SU-DHL-6 (cell line): ENCODE results near the gene CREBBP.

Experiments used
- EZH2phosphoT487 ChIP-seq: fragments of 200-600 bp; sonication (generic), shearing (Covaris generic); conservative IDR thresholded peaks from 2 replicates; pipeline ENCODE4 v1.6.1; 2018; ENCODE audit warnings: mild to moderate bottlenecking, antibody characterized with exemption, low read length, moderate library complexity, mixed read lengths
- TF ChIP-seq, protein P1 (sequence below): fragments of 200-600 bp; sonication (generic); IDR thresholded peaks from one replicate; pipeline ENCODE4 v1.5.1; 2017; ENCODE audit warnings: antibody characterized with exemption, mild to moderate bottlenecking, low read length, moderate library complexity; ENCODE audit not compliant: insufficient read depth, poor library complexity, severe bottlenecking

DNA sequence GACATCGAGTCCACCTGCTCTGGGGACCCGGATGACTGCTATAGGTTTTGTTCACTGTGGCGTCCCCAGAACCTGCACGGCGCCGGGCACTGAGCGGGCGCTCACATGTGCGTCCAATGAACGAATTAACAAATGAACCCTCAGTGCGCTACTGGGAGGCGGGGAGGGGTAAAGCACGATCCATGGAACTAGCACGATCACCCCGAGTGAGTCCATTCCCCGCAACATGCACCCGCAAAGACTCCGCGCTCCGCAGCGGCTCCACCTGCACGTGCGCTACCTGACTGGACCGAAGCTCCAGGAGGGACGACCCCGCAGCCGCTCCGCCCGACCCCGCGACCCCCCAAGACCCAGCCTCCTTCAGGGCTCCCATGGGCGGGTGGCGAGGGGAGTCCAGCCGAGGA is 163.7 kb downstream of the CREBBP start:
- TF ChIP-seq, protein P1, sequence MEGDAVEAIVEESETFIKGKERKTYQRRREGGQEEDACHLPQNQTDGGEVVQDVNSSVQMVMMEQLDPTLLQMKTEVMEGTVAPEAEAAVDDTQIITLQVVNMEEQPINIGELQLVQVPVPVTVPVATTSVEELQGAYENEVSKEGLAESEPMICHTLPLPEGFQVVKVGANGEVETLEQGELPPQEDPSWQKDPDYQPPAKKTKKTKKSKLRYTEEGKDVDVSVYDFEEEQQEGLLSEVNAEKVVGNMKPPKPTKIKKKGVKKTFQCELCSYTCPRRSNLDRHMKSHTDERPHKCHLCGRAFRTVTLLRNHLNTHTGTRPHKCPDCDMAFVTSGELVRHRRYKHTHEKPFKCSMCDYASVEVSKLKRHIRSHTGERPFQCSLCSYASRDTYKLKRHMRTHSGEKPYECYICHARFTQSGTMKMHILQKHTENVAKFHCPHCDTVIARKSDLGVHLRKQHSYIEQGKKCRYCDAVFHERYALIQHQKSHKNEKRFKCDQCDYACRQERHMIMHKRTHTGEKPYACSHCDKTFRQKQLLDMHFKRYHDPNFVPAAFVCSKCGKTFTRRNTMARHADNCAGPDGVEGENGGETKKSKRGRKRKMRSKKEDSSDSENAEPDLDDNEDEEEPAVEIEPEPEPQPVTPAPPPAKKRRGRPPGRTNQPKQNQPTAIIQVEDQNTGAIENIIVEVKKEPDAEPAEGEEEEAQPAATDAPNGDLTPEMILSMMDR = no peak
- no peak for TF ChIP-seq EZH2phosphoT487
